H9 (cell line): ENCODE results near the gene TBC1D22A. TPM values are rescaled to one million over a fixed set of nuclear protein-coding genes. Genes with fewer than 3 reads are reported as not detected.

Experiments used
- DNase-seq: peaks from one replicate; pipeline ENCODE4 v3.0.0-alpha.2; 2017
- H2AFZ ChIP-seq: one replicate; pipeline ENCODE4 v1.6.1; 2013; ENCODE audit warnings: mild to moderate bottlenecking, low read length, control low read depth, moderate library complexity
- H2AK5ac ChIP-seq: 2 replicates; pipeline ENCODE4 v1.6.1; 2013; ENCODE audit warnings: low read length, control low read depth, mixed read lengths; ENCODE audit not compliant: insufficient read length
- H2BK120ac ChIP-seq: one replicate; pipeline ENCODE4 v1.6.1; 2013; ENCODE audit warnings: low read depth, mild to moderate bottlenecking, low read length, control low read depth, inconsistent platforms; ENCODE audit not compliant: poor library complexity, severe bottlenecking
- H2BK12ac ChIP-seq: 2 replicates; pipeline ENCODE4 v1.6.1; 2013; ENCODE audit warnings: low read length, control low read depth, mixed read lengths, low read depth; ENCODE audit not compliant: insufficient read length
- H2BK15ac ChIP-seq: 2 replicates; pipeline ENCODE4 v1.6.1; 2013; ENCODE audit warnings: low read depth, low read length, control low read depth
- H2BK20ac ChIP-seq: one replicate; pipeline ENCODE4 v1.6.1; 2013; ENCODE audit warnings: low read depth, mild to moderate bottlenecking, low read length, control low read depth, inconsistent platforms; ENCODE audit not compliant: poor library complexity, severe bottlenecking
- H2BK5ac ChIP-seq: 2 replicates; pipeline ENCODE4 v1.6.1; 2013; ENCODE audit warnings: low read length, control low read depth, mixed read lengths; ENCODE audit not compliant: insufficient read length
- H3K14ac ChIP-seq: 2 replicates; pipeline ENCODE4 v1.6.1; 2013; ENCODE audit warnings: low read length, control low read depth; ENCODE audit not compliant: insufficient read depth
- H3K18ac ChIP-seq: 2 replicates; pipeline ENCODE4 v1.6.1; 2013; ENCODE audit warnings: low read depth, mild to moderate bottlenecking, mixed read lengths, low read length, control low read depth; ENCODE audit not compliant: insufficient read length
- H3K23ac ChIP-seq: 2 replicates; pipeline ENCODE4 v1.6.1; 2013; ENCODE audit warnings: low read length, control low read depth, mixed read lengths, low read depth; ENCODE audit not compliant: insufficient read length
- H3K23me2 ChIP-seq: 2 replicates; pipeline ENCODE4 v1.6.1; 2013; ENCODE audit warnings: low read depth, mild to moderate bottlenecking, mixed read lengths, low read length, control low read depth; ENCODE audit not compliant: insufficient read length, poor library complexity, severe bottlenecking
- H3K27ac ChIP-seq: 2 replicates; pipeline ENCODE4 v1.5.1; 2013; ENCODE audit warnings: low read length, control low read depth, mixed read lengths, low read depth; ENCODE audit not compliant: insufficient read length
- H3K27me3 ChIP-seq: 2 replicates; pipeline ENCODE4 v1.6.1; 2013; ENCODE audit warnings: low read length, control low read depth, inconsistent platforms; ENCODE audit not compliant: insufficient read depth
- H3K4ac ChIP-seq: 2 replicates; pipeline ENCODE4 v1.6.1; 2013; ENCODE audit warnings: low read depth, mild to moderate bottlenecking, control low read depth, inconsistent platforms, low read length, moderate library complexity
- H3K4me1 ChIP-seq: 2 replicates; pipeline ENCODE4 v1.6.1; 2013; ENCODE audit warnings: low read length, control low read depth, inconsistent platforms; ENCODE audit not compliant: insufficient read depth
- H3K4me2 ChIP-seq: 2 replicates; pipeline ENCODE4 v1.6.1; 2013; ENCODE audit warnings: low read length, control low read depth, mixed read lengths; ENCODE audit not compliant: insufficient read length, insufficient read depth
- H3K56ac ChIP-seq: 2 replicates; pipeline ENCODE4 v1.6.1; 2013; ENCODE audit warnings: low read depth, mild to moderate bottlenecking, mixed read lengths, low read length, control low read depth; ENCODE audit not compliant: insufficient read length
- H3K79me1 ChIP-seq: 2 replicates; pipeline ENCODE4 v1.6.1; 2013; ENCODE audit warnings: low read depth, mild to moderate bottlenecking, moderate library complexity, low read length, control low read depth, inconsistent platforms; ENCODE audit not compliant: insufficient read depth, poor library complexity, severe bottlenecking
- H3K79me2 ChIP-seq: 2 replicates; pipeline ENCODE4 v1.6.1; 2013; ENCODE audit warnings: low read length, control low read depth, inconsistent platforms; ENCODE audit not compliant: insufficient read depth
- H3K9ac ChIP-seq: 2 replicates; pipeline ENCODE4 v1.6.1; 2013; ENCODE audit warnings: low read length, control low read depth, mixed read lengths; ENCODE audit not compliant: insufficient read length; ENCODE audit errors: extremely low read depth
- H3K9me3 ChIP-seq: one replicate; pipeline ENCODE4 v1.6.1; 2013; ENCODE audit warnings: low read depth, low read length, inconsistent platforms; ENCODE audit not compliant: control insufficient read depth
- H3T11ph ChIP-seq: one replicate; pipeline ENCODE4 v1.6.1; 2013; ENCODE audit warnings: mild to moderate bottlenecking, low read length, control low read depth, inconsistent platforms
- H4K20me1 ChIP-seq: one replicate; pipeline ENCODE4 v1.6.1; 2013; ENCODE audit not compliant: control insufficient read depth, insufficient read length, insufficient read depth
- H4K5ac ChIP-seq: 2 replicates; pipeline ENCODE4 v1.6.1; 2013; ENCODE audit warnings: low read depth, mild to moderate bottlenecking, mixed read lengths, low read length, control low read depth; ENCODE audit not compliant: insufficient read length
- H4K8ac ChIP-seq: replicated peaks from 2 replicates; pipeline ENCODE4 v1.6.1; 2013; ENCODE audit warnings: low read length, control low read depth, mixed read lengths, low read depth; ENCODE audit not compliant: insufficient read length
- H4K91ac ChIP-seq: 2 replicates; pipeline ENCODE4 v1.6.1; 2013; ENCODE audit warnings: low read depth, mild to moderate bottlenecking, moderate library complexity, mixed read lengths, low read length, control low read depth; ENCODE audit not compliant: insufficient read length
- H3K27ac Mint-ChIP-seq, 3 experiments: 2 replicates in 2 of 3; 3 replicates in 1 of 3; pipeline ENCODE4 v1.8.0; 2020 to 2021; ENCODE audit warnings: mixed read lengths in 3 of 3, mild to moderate bottlenecking in 1 of 3, moderate library complexity in 1 of 3
- H3K27me3 Mint-ChIP-seq: 2 replicates; pipeline ENCODE4 v1.8.0; 2021; ENCODE audit warnings: low read depth, mild to moderate bottlenecking, moderate library complexity, mixed read lengths
- H3K36me3 Mint-ChIP-seq, 3 experiments: 2 replicates in 2 of 3; 3 replicates in 1 of 3; pipeline ENCODE4 v1.8.0; 2020 to 2021; ENCODE audit warnings: low read depth in 3 of 3, mixed read lengths in 3 of 3; ENCODE audit not compliant: insufficient read depth in 1 of 3
- H3K4me1 Mint-ChIP-seq, 2 experiments: 2 replicates each; pipeline ENCODE4 v1.8.0; 2020; ENCODE audit warnings: mixed read lengths in 2 of 2
- H3K4me3 Mint-ChIP-seq, 2 experiments: 2 replicates in 1 of 2; 3 replicates in 1 of 2; pipeline ENCODE4 v1.8.0; 2020 to 2021; ENCODE audit warnings: mild to moderate bottlenecking in 2 of 2, mixed read lengths in 2 of 2, moderate library complexity in 1 of 2
- H3K9me3 Mint-ChIP-seq, 2 experiments: 2 replicates in 1 of 2; 3 replicates in 1 of 2; pipeline ENCODE4 v1.8.0; 2020; ENCODE audit warnings: mild to moderate bottlenecking in 2 of 2, mixed read lengths in 2 of 2, moderate library complexity in 1 of 2
- CTCF ChIP-seq: fragments of 200-600 bp; sonication (generic); conservative IDR thresholded peaks from 3 replicates; pipeline ENCODE4 v1.8.0; 2021; ENCODE audit warnings: antibody characterized with exemption, mild to moderate bottlenecking
- WGBS: extraction: QIAGEN DNeasy Blood & Tissue Kit; methylation state at CpG from one replicate; pipeline ENCODE4 v1.1.7; 2013; ENCODE audit warnings: missing lambda C conversion rate, low lambda C conversion rate, mixed read lengths; ENCODE audit not compliant: insufficient read length; ENCODE audit errors: extremely low coverage; 5-methylcytosine and 5-hydroxymethylcytosine counted together
- total RNA-seq: library from RNA; stranded (reverse); gene quantifications from 2 replicates; pipeline ENCODE4 v1.2.1, GENCODE V29; 2021

TBC1D22A gene
- total RNA-seq, 1 experiment from 2014 or later = 20.8 TPM

- Histone ChIP-seq H3K56ac (no peak overlapping the region), H4K91ac (no peak overlapping the region), H2BK120ac (no peak overlapping the region), H3K79me1 (no peaks in the 10 kb centered on the region), H2AFZ (no peak overlapping the region), H2BK20ac (no peak overlapping the region), H3K14ac (no peak overlapping the region; the same call in 1 of the 2 replicates), H3K4me1 (no peaks in the 10 kb centered on the region), H4K8ac (no peak overlapping the region), H2BK12ac (no peak overlapping the region), H3K4ac (no peak overlapping the region), H3T11ph (no peak overlapping the region), H3K9ac (no peak overlapping the region), H3K23me2 (no peaks in the 10 kb centered on the region), H3K79me2 (no peaks in the 10 kb centered on the region), H3K18ac (no peak overlapping the region), H4K20me1 (no peaks in the 10 kb centered on the region), H2BK5ac (no peak overlapping the region), H3K27me3 (no peaks in the 10 kb centered on the region), H3K23ac (no peak overlapping the region), H2AK5ac (no peak overlapping the region), H3K27ac (no peak overlapping the region), H4K5ac (no peak overlapping the region), H3K9me3 (no peaks in the 10 kb centered on the region), H2BK15ac (no peak overlapping the region), H3K4me2 (no peak overlapping the region)
- DNase-seq = no peak
- no CpG with 5 or more reads among the region's 11 CpGs for WGBS
- H3K9me3 Mint-ChIP-seq = no peaks in the 10 kb centered on the region
- H3K4me1 Mint-ChIP-seq = peaks cover 2 to 13% of the 10 kb centered on the region in 2 experiments
- no peaks in the 10 kb centered on the region for H3K27me3 Mint-ChIP-seq
- H3K27ac Mint-ChIP-seq = no peak overlapping the region
- no peak overlapping the region for H3K4me3 Mint-ChIP-seq
- 0 out of 7 replicates have a peak, but pooled peaks cover 0 to 1% (median 0%) of the 10 kb centered on the region in 3 experiments for H3K36me3 Mint-ChIP-seq
- TF ChIP-seq CTCF = no peak
These were observed 273.0 kb downstream of the TBC1D22A start for GRCh38 chr22:47035425-47035881.
